Neural progenitor cell (in vitro differentiated cells): ENCODE results near the gene SELENOW. TPM values are rescaled to one million over a fixed set of nuclear protein-coding genes. Genes with fewer than 3 reads are reported as not detected.

ENCODE experiments used
- DNase-seq: peaks from one replicate; pipeline ENCODE4 v3.0.0-alpha.2; 2016; ENCODE audit warnings: low spot score
- H2AFZ ChIP-seq: fragments of 200-600 bp; sonication (generic); replicated peaks from 2 replicates; pipeline ENCODE4 v1.6.1; 2016; ENCODE audit warnings: antibody characterized with exemption
- H3F3A ChIP-seq: fragments of 200-600 bp; sonication (generic); 2 replicates; pipeline ENCODE4 v1.6.1; 2016; ENCODE audit warnings: antibody characterized with exemption, low read depth
- H3K27ac ChIP-seq: fragments of 200-600 bp; sonication (generic); 2 replicates; pipeline ENCODE4 v1.5.1; 2016; ENCODE audit warnings: mild to moderate bottlenecking
- H3K27me3 ChIP-seq: fragments of 200-600 bp; sonication (generic); 2 replicates; pipeline ENCODE4 v1.6.1; 2016; ENCODE audit warnings: mild to moderate bottlenecking, moderate library complexity
- H3K36me3 ChIP-seq: fragments of 200-600 bp; sonication (generic); 2 replicates; pipeline ENCODE4 v1.5.1; 2016
- H3K4me1 ChIP-seq: fragments of 200-600 bp; sonication (generic); 2 replicates; pipeline ENCODE4 v1.6.1; 2016; ENCODE audit warnings: mixed run types
- H3K4me2 ChIP-seq: fragments of 200-600 bp; sonication (generic); 2 replicates; pipeline ENCODE4 v1.6.1; 2016
- H3K4me3 ChIP-seq: fragments of 200-600 bp; sonication (generic); 2 replicates; pipeline ENCODE4 v1.5.1; 2016
- H3K79me2 ChIP-seq: fragments of 200-600 bp; sonication (generic); 2 replicates; pipeline ENCODE4 v1.6.1; 2016; ENCODE audit warnings: low read depth
- H3K9ac ChIP-seq: fragments of 200-600 bp; sonication (generic); 2 replicates; pipeline ENCODE4 v1.6.1; 2016
- H3K9me3 ChIP-seq: fragments of 200-600 bp; sonication (generic); 2 replicates; pipeline ENCODE4 v1.5.1; 2016; ENCODE audit warnings: low read depth
- H4K20me1 ChIP-seq: fragments of 200-600 bp; sonication (generic); 2 replicates; pipeline ENCODE4 v1.6.1; 2016; ENCODE audit warnings: low read depth
- H3K27ac Mint-ChIP-seq: 3 replicates; pipeline ENCODE4 v1.8.0; 2021; ENCODE audit warnings: mixed read lengths
- H3K27me3 Mint-ChIP-seq: 2 replicates; pipeline ENCODE4 v1.8.0; 2022; ENCODE audit warnings: low read depth, mild to moderate bottlenecking, inconsistent platforms, moderate library complexity, mixed read lengths; ENCODE audit not compliant: insufficient read depth
- H3K36me3 Mint-ChIP-seq: 3 replicates; pipeline ENCODE4 v1.8.0; 2021; ENCODE audit warnings: mixed read lengths
- H3K4me1 Mint-ChIP-seq: 3 replicates; pipeline ENCODE4 v1.8.0; 2021; ENCODE audit warnings: mixed read lengths
- H3K4me3 Mint-ChIP-seq: 3 replicates; pipeline ENCODE4 v1.8.0; 2021; ENCODE audit warnings: mild to moderate bottlenecking, moderate library complexity, mixed read lengths
- H3K9me3 Mint-ChIP-seq: 3 replicates; pipeline ENCODE4 v1.8.0; 2020; ENCODE audit warnings: mixed read lengths
- EZH2 ChIP-seq: fragments of 200-600 bp; sonication (generic); IDR thresholded peaks from 2 replicates; pipeline ENCODE4 v1.6.1; 2017; ENCODE audit warnings: antibody characterized with exemption, mild to moderate bottlenecking, moderate library complexity
- EZH2phosphoT487 ChIP-seq: fragments of 200-600 bp; sonication (generic); IDR thresholded peaks from 2 replicates; pipeline ENCODE4 v1.6.1; 2017; ENCODE audit warnings: antibody characterized with exemption
- total RNA-seq: library from RNA; depleted of rRNA; stranded (reverse); fragments of >200 nt; gene quantifications from 2 replicates; pipeline ENCODE4 v1.2.3, GENCODE V29; 2015; ENCODE audit warnings: low replicate concordance
- TF ChIP-seq, protein P1 (sequence below): fragments of 200-600 bp; sonication (generic); IDR thresholded peaks from 2 replicates; pipeline ENCODE4 v1.5.1; 2017; ENCODE audit warnings: antibody characterized with exemption, mild to moderate bottlenecking

The SELENOW gene
- total RNA-seq, 1 donor from 2014 or later = 234 TPM

DNA sequence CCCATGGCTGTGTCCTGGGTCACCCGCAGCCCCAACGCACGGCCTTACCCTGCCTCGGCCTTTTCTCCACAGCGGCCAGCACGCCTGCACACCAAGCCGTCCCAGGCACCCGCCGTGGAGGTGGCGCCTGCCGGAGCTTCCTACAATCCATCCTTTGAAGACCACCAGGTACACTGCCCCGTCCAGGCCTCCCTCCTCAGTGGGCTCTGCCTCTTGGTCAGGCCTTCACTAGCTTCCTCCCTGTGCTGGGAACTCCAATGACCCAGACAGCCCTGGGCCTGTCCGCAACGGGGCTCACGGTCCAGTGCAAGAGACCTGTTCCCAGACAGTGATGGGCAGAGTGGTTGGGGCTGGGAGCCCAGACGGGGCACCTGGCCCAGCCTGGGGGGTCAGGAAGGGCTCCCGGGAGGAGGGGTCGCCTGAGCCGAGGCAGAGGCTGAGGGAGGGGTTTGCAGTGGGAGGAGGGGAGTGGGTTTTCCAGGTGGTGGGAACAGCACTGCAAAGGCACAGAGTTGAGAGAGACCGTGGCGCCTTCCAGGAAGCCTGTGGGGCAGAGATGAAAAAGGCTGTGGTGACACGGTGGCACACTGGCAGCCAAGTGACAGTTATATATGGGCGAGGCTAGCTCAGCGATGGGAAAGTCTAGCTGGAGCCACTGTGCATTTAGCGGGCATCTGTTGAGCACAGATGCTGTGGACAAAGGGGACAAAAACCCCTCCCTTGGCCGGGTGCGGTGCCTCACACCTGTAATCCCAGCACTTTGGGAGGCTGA lies 25.9 kb upstream of the SELENOW start:
- no peaks in the 10 kb centered on the region for H3F3A ChIP-seq
- no peak overlapping the region for H3K4me2 ChIP-seq
- no peaks in the 10 kb centered on the region for H3K36me3 ChIP-seq
- H4K20me1 ChIP-seq = no peaks in the 10 kb centered on the region
- no peaks in the 10 kb centered on the region for H3K9me3 ChIP-seq
- H3K79me2 ChIP-seq = peaks cover 15% of the 10 kb centered on the region
- Mint-ChIP-seq H3K36me3 (peaks cover 24% of the 10 kb centered on the region), H3K27ac (no peak overlapping the region), H3K4me1 (peaks cover 2% of the 10 kb centered on the region), H3K9me3 (no peaks in the 10 kb centered on the region), H3K27me3 (peaks cover 5% of the 10 kb centered on the region), H3K4me3 (no peak overlapping the region)
- H3K4me3 ChIP-seq = no peak overlapping the region
- no peak for DNase-seq
- H3K27ac ChIP-seq = no peak overlapping the region
- H3K27me3 ChIP-seq = no peaks in the 10 kb centered on the region
- H2AFZ ChIP-seq = no peak overlapping the region
- H3K9ac ChIP-seq = no peak overlapping the region
- TF ChIP-seq EZH2phosphoT487 (no peak), EZH2 (no peak)
- TF ChIP-seq, protein P1, sequence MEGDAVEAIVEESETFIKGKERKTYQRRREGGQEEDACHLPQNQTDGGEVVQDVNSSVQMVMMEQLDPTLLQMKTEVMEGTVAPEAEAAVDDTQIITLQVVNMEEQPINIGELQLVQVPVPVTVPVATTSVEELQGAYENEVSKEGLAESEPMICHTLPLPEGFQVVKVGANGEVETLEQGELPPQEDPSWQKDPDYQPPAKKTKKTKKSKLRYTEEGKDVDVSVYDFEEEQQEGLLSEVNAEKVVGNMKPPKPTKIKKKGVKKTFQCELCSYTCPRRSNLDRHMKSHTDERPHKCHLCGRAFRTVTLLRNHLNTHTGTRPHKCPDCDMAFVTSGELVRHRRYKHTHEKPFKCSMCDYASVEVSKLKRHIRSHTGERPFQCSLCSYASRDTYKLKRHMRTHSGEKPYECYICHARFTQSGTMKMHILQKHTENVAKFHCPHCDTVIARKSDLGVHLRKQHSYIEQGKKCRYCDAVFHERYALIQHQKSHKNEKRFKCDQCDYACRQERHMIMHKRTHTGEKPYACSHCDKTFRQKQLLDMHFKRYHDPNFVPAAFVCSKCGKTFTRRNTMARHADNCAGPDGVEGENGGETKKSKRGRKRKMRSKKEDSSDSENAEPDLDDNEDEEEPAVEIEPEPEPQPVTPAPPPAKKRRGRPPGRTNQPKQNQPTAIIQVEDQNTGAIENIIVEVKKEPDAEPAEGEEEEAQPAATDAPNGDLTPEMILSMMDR = no peak
- no peaks in the 10 kb centered on the region for H3K4me1 ChIP-seq

DNA sequence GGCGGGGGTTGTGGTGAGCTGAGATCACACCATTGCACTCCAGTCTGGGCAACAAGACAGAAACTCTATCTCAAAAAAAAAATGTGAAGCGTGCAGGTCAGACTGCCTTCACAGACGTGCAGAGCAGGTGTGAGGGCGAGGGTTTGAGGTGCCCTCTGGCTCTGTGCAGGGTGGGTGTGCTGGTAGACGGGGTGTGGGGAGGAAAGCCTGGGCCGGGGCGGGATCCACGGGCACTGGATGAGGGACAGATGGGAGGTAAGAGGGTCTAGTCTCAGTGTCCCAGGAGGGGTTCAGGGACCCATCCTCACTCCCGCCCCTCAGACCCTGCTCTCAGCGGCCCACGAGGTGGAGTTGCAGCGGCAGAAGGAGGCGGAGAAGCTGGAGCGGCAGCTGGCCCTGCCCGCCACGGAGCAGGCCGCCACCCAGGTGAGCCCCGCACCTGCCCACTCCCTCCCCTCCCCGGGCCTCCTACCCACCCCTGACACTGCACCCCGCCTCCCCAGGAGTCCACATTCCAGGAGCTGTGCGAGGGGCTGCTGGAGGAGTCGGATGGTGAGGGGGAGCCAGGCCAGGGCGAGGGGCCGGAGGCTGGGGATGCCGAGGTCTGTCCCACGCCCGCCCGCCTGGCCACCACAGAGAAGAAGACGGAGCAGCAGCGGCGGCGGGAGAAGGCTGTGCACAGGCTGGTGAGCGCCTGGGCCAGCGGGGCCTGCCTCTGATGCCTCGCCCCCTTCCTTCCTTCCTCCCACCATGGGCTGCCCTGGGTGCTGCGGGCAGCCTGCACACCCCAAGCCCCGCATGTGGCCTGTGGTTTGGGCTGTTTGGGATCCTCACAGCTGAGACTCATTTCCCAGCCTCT lies 24.1 kb upstream of the SELENOW start:
- H3K27ac Mint-ChIP-seq = no peak overlapping the region
- no peaks in the 10 kb centered on the region for H3K9me3 ChIP-seq
- peaks cover 25% of the 10 kb centered on the region for H3K36me3 Mint-ChIP-seq
- H3K27me3 ChIP-seq = no peaks in the 10 kb centered on the region
- H3K27me3 Mint-ChIP-seq = peaks cover 5% of the 10 kb centered on the region
- H3K4me2 ChIP-seq = no peak overlapping the region
- no peaks in the 10 kb centered on the region for H3K4me1 Mint-ChIP-seq
- H2AFZ ChIP-seq = no peak overlapping the region
- no peaks in the 10 kb centered on the region for H3F3A ChIP-seq
- H3K4me3 Mint-ChIP-seq = no peak overlapping the region
- no peaks in the 10 kb centered on the region for H3K36me3 ChIP-seq
- TF ChIP-seq EZH2phosphoT487 (no peak), EZH2 (no peak)
- TF ChIP-seq, protein P1 = no peak
- no peaks in the 10 kb centered on the region for H4K20me1 ChIP-seq
- no peaks in the 10 kb centered on the region for H3K4me1 ChIP-seq
- DNase-seq = no peak
- H3K79me2 ChIP-seq = no peaks in the 10 kb centered on the region
- no peak overlapping the region for H3K4me3 ChIP-seq
- H3K9ac ChIP-seq = no peak overlapping the region
- no peak overlapping the region for H3K27ac ChIP-seq
- H3K9me3 Mint-ChIP-seq = peaks cover 2% of the 10 kb centered on the region

DNA sequence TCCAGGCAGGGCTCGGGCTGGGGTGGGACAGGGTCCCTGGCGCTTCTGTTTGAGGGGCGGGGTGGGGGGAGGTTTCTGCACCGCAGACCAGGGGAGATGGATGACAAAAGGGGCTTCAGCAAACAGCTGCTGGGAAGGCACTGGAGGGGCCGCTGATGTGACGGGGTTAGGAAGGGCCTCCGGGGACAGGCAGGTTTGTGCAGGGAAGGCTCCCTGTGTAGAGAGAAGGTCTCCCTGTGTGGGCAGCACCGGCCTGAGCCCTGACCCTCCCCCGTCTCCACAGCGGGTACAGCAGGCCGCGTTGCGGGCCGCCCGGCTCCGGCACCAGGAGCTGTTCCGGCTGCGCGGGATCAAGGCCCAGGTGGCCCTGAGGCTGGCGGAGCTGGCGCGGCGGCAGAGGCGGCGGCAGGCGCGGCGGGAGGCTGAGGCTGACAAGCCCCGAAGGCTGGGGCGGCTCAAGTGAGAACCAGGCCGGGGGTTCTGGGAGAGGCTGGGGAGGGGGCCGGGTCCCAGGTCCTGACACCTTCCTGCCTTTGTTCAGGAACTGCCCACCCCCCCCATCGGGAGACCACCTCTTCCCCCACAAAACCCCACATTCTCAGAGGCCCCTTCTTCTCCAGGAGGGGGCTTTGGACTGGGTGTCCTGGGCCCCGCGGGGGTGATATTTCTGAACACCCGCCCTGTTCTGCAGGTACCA lies 23.3 kb upstream of the SELENOW start:
- Histone ChIP-seq H3K27me3 (no peaks in the 10 kb centered on the region), H2AFZ (no peak overlapping the region), H3K27ac (no peak overlapping the region), H3K36me3 (no peaks in the 10 kb centered on the region), H3K79me2 (no peaks in the 10 kb centered on the region), H3K4me1 (no peaks in the 10 kb centered on the region), H3K4me3 (no peak overlapping the region), H3K9me3 (no peaks in the 10 kb centered on the region), H4K20me1 (no peaks in the 10 kb centered on the region), H3F3A (no peaks in the 10 kb centered on the region), H3K4me2 (no peak overlapping the region), H3K9ac (no peak overlapping the region)
- Mint-ChIP-seq H3K27me3 (peaks cover 5% of the 10 kb centered on the region), H3K36me3 (peaks cover 25% of the 10 kb centered on the region), H3K4me1 (no peaks in the 10 kb centered on the region), H3K4me3 (no peak overlapping the region), H3K9me3 (peaks cover 2% of the 10 kb centered on the region), H3K27ac (no peak overlapping the region)
- TF ChIP-seq EZH2 (no peak), EZH2phosphoT487 (no peak)
- TF ChIP-seq, protein P1 = no peak
- no peak for DNase-seq
